HG03354 (cell line): Measurements from ENCODE around the gene EYA2.

Experiments used
- ATAC-seq: cut with Tn5 transposase; IDR thresholded peaks from one replicate; pipeline ENCODE4 v1.9.1; 2021; ENCODE audit warnings: mild to moderate bottlenecking; ENCODE audit not compliant: unreplicated experiment, poor library complexity, severe bottlenecking

EYA2 gene

DNA sequence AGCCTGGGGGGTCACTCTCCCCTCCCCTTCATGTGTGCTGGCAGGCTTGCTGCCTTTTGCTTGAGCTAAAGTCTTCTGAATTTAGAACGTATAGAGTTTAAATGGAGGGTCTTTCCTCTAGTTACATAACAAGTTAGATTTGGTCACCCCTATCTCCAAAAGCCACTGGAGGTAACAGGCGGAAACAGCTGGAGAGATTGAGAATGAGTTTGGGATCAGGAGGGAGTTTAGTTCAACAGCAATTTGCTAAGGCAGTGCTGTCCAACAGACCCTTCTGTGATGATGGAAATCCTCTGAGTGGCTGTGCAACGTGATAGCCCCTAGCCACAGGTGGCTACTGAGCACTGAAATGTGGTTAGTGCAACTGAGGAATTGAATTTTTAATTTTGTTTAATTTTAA is 132.8 kb downstream of the EYA2 start:
- no peak for ATAC-seq

DNA sequence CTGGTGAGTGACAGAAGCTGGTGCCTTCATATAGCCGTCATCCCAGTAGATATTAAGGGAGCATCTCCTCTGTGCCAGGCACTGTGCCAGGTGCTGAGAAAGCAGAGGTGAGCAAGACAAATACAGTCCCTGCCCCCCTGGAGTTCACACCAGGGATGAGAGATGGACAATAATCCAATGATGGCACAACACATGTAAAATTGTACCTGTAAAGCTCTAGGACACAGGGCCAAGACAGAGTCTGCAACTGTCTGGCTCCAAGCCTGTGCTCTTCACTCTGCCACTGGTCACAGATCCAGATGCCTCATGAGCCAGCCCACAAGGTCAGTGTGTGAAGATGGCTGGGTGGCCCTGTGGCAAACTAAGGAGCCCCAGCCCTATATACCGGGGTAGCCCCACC is 133.8 kb downstream of the EYA2 start:
- no peak for ATAC-seq

DNA sequence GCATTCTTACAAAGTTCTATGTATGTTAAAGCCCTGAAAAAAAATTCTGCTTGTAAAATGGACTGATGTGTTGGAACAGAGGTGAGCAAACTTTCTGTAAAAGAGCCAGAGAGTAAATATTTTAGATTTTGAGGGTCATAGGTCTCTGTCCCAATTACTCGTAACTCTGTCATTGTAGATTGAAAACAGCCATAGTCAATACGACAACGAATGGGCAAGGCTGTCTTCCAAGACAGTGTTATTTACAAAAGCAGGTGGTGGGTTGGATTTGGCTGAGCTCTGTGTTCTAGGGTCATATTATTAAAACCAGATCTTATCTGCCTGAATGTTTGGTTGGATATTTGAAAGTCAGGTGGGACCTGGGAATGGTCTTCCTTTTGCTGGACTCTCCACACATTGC is 135.2 kb downstream of the EYA2 start:
- no peak for ATAC-seq

DNA sequence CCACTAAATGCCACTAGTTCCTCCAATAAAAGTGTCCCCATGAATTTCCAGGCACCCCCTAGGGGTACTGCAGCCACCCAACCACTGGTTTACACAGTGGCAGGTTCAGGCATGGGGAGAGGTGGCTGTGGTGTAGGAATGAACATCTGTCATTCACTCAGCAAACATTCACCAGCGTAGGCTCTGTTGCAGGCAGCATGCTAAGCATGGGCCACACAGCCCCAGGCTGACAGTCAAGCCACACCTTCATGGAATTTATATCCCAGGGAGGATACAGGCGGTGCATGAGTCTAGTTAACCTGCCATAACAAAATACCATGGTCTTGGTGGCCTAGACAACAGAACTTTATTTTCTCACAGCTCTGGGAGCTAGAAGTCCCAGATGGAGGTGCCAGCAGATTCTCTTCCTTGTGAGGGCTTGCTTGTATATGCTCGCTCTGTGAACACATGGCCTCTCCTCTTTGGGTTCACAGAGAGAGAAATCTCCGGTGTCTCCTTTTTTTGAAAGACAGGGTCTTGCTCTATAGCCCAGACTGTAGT is 135.7 kb downstream of the EYA2 start:
- ATAC-seq, result no peak

DNA sequence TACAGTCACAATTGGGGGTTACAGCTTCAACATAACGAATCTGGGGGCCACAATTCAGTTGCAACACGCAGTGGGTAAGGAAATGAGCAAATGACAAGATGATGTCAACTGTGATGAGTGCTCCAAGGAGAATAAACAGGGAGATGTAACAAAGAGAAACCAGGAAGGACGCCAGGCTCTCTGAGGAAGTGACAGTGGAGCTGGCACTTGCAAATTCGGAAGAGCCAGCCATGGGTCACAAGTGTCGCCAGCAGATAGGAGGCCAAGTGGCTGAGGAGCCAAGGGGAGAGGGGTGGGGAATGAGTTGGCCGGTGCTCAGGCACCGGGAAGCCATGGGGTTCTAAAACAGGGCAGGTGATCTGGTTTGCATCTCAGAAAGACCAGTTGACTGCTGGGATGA is 136.4 kb downstream of the EYA2 start:
- no peak for ATAC-seq

DNA sequence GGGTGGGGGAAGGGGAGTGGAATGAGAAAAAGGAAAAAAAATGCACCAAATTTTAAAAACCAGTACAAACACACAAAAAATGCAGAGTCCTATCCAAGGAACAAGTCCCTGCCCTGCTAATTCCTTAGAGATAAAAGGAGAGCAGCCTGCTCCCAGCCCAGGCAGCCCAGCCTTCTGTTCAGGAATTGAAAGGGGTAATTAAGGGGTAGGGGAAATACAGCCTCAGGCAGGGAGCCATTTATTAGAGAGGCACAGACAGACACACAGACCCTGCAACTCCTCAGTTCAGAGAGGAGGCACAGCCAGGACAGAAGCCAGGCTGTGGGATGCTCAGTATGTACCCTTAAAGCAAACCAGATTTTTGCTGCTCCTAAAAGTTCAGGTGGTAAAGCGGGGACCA is 137.2 kb downstream of the EYA2 start:
- ATAC-seq, result no peak

DNA sequence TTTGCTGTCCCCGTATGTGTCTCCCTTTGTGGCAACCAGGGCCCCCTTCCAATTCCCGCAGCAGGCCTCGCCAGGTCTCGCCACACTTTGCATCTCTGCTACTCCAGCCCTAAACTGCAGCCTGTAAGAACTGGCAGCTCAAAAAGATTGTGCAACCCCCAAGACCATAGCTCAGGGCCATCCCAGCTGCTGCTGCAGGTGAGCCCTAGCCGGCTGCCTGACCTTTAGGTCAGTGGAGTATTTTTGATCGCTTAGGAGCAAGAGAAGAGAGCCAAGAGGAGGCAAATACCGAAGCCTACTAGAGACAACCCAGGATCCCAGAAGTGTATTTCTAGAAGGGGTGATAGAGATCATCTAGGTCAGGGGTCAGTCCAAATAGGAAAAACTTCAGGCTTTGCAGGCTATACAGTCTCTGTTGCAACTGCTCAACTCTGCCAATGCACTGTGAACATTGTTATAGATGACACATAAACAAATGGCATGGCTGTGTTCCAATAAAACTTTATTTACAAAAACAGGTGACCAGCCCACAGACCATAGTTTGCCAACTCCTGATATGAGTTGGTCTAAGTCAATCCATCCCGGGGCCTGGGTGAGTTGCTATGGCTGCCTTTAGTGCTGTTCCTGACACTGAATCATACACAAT is 138.4 kb downstream of the EYA2 start:
- ATAC-seq, result no peak

DNA sequence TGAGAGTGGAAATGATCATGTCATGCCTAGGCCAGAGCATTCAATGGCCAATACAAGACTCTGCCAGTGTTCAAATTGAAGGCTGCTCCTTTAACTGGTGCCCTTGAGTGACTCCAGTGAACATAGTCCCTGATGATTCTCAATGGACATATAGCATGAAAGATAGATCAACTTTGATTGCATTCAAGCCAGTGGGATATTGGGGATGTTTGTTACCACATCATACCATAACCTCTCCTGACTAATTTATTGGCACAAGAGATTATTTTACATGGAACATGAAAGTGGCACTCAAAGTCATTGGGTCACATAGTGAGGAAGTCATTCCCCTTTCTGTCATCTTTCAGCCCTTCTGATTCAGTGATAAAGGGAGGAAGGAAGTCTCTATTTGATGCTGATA is 139.0 kb downstream of the EYA2 start:
- ATAC-seq, result no peak

DNA sequence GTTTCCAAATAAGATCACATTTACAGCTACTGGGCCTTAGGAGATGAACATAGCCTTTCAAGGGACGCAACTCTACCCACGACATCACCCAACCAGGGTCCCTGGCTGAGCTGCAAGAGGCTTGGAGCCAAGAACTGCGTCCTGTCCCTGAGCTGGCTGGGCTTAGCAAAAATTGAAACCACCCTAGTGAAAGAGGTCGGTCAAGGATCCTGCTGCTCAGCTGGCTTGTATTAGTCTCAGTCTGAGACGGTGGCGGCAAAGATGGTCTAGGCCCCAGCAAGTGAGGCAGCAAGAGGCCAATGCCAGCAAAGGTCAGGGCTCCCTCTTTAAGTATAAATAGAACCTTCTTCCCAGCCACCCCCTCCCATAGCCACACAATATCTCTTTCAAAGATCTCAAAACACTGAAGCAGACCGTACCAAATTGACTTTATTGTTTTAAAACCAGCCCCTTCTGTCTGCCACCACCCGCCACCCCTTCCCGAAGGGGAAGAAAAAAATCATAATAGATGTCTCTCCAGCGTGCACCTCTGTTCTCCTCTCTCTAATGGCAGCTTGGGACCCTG is 140.5 kb downstream of the EYA2 start:
- no peak for ATAC-seq

DNA sequence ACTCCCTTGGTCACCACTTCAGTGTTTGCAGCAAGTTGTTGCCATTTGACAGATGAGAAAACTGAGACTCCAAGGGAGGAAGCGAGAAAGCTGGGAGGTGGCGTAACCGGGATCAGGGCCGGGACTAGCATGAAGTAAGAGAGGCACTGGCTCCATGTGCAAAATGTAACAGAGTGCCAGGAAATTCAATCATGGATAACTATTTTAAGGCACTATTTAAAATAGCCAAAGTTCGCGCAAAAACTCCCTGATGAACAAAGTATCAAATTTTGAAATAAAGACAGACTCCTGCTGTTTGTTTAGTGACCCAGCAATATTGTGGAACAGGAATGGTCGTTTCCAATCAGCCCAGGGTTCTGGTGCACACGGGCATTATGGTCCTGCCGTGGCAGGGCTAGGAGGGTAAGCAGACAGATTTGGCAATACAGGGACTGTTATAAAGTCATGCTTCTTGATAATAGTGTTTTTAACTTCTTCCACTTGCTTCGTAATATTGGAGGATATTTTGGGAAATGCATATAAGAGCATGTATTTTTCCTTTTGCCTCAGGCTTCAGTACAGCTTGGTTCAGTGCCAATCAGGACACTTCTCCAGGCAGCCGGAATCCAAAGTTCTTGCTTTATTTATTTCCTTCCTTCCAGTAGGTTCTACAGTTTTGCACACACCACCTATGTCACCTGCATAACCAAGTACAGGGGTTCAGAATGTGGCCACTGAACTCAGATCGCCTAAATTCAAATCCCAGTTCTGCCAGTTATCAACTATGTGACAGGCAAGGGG is 141.6 kb downstream of the EYA2 start:
- ATAC-seq, result no peak

DNA sequence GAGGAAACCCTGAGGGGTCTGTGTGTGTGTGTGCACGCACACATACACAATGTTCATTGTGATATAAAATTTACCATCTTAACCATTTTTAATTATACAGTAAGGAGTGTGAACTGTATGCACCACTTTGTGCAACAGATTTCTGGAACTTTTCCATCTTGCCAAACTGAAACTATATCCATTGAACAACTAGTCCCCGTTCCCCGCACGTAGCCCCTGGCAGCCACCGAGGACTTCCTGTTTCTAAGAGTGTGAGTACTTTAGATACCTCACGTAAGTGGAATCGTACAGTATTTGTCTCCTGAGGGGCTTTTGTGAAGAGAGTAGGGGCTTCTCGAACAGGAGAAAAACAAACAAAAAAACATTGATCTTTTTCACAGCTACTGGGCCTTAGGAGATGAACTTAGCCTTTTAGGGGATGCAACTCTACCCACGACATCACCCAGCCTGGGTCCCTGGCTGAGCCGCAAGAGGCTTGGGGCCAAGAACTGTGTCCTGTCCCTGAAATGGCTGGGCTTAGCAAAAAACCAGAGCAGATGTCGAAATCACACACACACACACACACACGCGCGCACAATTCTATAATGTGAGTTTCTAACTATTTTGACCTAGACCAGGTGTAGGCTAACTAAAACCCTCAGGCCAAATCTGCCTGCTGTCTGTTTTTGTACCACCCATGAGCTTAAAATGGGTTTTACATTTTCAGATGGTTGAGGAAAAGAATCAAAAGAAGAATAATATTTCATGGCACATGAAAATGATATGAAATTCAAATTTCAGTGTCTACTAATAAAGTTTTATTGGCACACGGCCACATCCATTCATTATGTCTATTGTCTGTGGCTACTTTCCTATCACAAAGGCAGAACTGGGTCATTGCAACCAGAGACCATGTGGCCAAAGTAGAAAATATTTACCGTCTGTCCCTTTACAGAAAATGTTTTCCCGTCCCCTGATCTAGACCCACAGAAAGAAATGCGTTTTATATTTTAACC is 144.2 kb downstream of the EYA2 start:
- no peak for ATAC-seq

DNA sequence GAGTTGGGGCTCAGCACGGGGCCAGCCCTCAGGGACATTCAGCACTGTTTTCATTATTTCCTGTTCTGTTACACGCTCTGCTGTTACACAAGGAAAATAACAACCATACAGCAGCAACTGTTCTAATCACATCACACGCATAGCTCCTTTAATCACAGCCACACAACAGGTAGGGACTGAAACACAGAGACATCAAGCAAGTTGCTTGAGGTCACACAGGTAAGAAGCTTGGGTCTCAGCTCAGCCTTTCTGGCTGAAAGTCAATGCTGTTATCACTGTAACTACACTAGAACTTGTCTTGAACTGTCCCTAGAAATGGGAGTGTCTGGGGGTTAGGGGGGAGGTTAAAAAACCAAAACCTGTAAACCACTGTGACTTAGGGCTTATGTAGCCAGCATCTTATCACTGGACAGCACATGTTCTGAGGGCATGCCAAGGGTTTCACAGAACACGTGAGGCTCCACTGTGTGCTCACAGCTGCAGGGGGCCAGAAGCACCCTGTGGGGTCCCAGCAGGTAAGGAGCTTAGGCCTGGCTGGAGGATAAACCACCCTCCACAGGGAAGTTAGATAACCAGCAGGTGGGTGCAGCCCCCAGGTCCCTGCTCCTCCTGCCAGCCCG is 146.0 kb downstream of the EYA2 start:
- no peak for ATAC-seq

DNA sequence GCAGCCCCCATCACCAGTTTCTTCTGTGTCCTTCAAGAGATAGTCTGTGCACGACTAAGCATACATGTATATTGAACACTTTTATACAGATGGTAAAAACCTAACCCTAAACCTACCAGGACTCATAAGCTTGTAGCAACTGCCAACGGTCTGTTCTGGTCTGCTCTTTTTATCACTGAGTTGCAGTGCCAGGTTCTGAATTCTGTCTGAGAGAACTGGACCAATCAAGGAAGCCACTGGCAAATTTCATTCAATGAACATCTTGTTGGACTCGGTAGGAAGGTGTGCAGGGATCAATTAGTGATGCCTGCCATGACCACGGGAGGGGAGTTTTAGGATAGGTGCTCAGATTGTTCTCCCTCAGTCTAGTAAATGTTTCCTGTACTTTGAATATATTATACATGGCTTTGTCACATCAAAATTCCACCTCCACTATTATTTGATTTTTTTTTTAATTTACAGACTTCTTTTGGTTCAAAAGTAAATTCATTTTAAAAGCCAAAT is 146.8 kb downstream of the EYA2 start:
- no peak for ATAC-seq

DNA sequence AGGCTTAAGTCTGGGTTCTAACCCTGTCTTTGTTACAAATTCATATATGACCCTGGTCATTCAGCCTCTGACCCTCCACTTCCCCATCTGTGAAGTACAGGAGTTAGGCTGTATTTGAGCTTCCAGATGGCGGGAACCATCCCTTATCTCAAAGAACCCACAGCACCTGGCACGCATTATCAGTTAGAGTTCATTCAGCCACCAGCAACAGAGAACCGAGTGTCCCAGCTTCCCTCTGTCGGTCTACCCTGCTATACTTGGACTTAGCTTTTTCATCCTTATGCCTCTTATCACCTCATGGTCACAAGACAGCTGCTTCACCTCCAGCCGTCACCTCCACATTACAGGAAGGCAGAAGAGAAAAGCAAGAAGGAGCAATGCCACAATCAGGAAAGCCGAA is 147.8 kb downstream of the EYA2 start:
- no peak for ATAC-seq

DNA sequence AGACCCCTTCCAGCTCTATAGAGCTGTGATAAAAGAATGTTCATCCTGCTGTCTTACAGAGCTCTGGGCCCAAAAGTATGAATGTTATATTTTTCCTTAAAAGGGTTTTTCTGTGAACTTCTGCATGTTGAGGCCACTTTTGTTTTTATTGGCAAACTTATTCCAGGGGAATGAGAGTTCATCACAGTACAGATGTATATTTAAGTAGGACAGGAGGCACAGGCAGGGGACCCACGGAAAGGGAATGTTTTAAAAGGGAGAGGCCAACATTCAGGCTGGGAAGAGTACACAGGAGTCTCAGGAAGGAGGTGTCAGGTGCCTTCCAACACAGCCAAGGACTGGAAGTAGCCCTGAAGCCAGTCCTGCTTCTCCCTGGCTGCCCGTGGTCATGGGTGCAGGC is 148.4 kb downstream of the EYA2 start:
- ATAC-seq, result no peak

DNA sequence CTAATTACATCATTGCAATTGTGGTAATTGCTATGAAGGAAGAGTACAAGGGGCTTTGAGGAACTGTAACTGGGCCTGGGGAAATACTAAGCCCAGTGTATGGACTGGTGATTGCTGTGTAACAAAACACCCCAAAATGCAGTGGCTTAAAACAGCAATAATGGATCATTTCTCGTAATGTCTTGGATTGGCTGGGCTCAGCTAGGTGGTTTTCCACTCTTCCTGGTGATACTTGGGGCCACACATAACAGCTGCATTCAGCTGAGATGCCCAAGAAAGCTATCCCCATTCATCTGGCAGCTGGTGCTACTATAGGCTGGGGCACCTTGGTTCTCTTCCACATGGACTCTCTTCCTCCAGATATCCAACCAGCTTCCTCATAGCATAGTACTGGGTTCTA is 150.3 kb downstream of the EYA2 start:
- no peak for ATAC-seq

DNA sequence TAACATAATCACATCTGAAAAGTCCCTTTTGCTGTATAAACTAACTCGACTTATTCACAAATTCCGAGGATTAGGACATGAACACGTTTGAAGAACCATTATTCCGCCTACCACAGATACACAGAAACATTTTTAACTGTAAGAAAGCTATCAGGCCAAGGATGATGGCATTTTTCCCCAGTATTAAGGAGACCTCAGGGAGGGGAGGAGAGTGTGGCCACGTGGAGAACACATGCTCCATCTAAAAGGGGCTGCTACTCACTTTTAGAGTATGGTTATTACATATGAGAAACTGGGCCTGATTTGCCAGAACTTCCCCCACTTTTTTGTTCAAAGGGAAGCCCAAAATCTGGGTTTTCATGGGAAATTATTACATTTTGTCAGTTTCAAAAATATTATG is 153.4 kb downstream of the EYA2 start:
- ATAC-seq, result no peak

DNA sequence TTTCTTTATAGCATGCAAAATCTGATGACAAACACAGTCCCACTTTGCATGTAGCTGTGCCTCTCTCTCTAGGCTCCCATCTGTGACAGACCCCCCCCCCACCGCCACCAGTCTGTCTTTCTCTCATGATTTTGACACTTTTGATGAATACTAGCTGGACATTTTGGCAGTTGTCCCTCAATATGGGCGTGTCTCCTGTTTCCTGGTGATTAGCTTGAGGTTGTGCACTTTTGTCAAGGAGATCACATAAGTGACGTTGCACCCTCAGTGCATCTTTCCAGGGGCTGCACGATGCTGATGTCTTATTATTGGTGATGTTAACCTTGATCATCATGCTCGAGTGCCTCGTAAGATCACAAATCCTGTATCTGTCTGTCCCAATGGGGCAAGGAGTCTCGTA is 155.1 kb downstream of the EYA2 start:
- no peak for ATAC-seq

DNA sequence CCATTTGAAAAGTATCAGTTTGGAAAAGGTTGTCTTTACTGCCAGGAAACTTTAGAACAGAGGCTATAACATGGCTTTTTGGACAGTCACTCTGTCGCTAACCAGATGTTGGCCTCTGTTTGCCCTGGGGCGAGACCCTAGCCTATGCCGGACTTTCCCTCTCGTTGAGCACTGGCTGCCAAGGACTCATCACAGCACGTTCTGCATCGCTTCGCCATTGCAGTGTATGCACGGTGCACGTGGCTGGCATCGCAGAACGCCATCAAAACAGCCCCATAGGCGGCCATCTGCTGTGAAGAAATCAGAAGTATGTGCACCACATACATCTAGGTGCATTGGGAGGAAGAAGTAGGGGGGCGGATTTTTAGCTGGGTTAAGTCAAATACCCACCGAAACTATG is 156.4 kb downstream of the EYA2 start:
- ATAC-seq, result no peak
